Dermis lymphatic vessel endothelial cell (primary cell): ENCODE results near the gene KCNJ15. TPM values are rescaled to one million over a fixed set of nuclear protein-coding genes. Genes with fewer than 3 reads are reported as not detected.

ENCODE experiments used
- total RNA-seq: library from RNA; depleted of rRNA; stranded (reverse); fragments of >200 nt; gene quantifications from 2 replicates; pipeline ENCODE4 v1.2.1, GENCODE V29; 2014

Gene KCNJ15
- total RNA-seq, result 1.1 and 2.1 TPM in 2 replicates

GRCh38 chr21:38256599-38257302 lies at the start of gene KCNJ15:
Gene KCNJ15 (plus strand): TSS chr21:38256991. CDS start chr21:38299262, 42,271 bp downstream.

Other genes with a start within 250 kb of the KCNJ15 start
- gene ERG, start 241.5 kb downstream of the KCNJ15 start, total RNA-seq, result 56.7 and 63.8 TPM in 2 replicates